HepG2 (cell line): ENCODE results near the gene TMEM81. TPM values are rescaled to one million over a fixed set of nuclear protein-coding genes. Genes with fewer than 3 reads are reported as not detected.

Source experiments
- FOXA3 ChIP-seq: IDR thresholded peaks from 2 replicates; pipeline ENCODE4 v1.6.1; 2016; ENCODE audit warnings: missing genetic modification reagents, missing compliant biosample characterization
- HDAC1 ChIP-seq: sonication (generic); formaldehyde crosslinking; IDR thresholded peaks from 2 replicates; pipeline ENCODE4 v1.5.1; 2020; ENCODE audit warnings: mild to moderate bottlenecking, missing genetic modification reagents
- NFYB ChIP-seq: sonication (generic); formaldehyde crosslinking; IDR thresholded peaks from 2 replicates; pipeline ENCODE4 v1.4.0; 2020; ENCODE audit warnings: missing genetic modification reagents
- TBX2 ChIP-seq: sonication (generic); formaldehyde crosslinking; IDR thresholded peaks from 2 replicates; pipeline ENCODE4 v1.5.0; 2020; ENCODE audit warnings: missing genetic modification reagents, mild to moderate bottlenecking, borderline replicate concordance
- ZMAT3 ChIP-seq: sonication (generic); formaldehyde crosslinking; conservative IDR thresholded peaks from 2 replicates; pipeline ENCODE4 v1.7.0; 2021; ENCODE audit warnings: missing genetic modification reagents
- ZNF547 ChIP-seq: sonication (generic); formaldehyde crosslinking; IDR thresholded peaks from 2 replicates; pipeline ENCODE4 v1.5.1; 2020; ENCODE audit warnings: mild to moderate bottlenecking, missing genetic modification reagents
- polyA plus RNA-seq, 8 experiments: library from polyadenylated mRNA; depleted of rRNA in 3 of 8; stranded (reverse) in 7 of 8; unstranded in 1 of 8; fragments of >200 nt; fragmentation: Illumina TruSeq in 4 of 8; extraction: Trizol in 4 of 8; gene quantifications; 2 replicates each; pipeline versions ENCODE4 v1.2.1 to v1.2.3, GENCODE V29; 2011 to 2016; ENCODE audit warnings: low read depth in 4 of 8, missing spikeins in 1 of 8, mixed read lengths in 1 of 8; ENCODE audit not compliant: insufficient read depth in 1 of 8
- total RNA-seq, 5 experiments: library from RNA; depleted of rRNA; stranded (reverse); fragments of >200 nt; fragmentation: Illumina TruSeq; extraction: Trizol; gene quantifications; 2 replicates each; pipeline ENCODE4 v1.2.3, GENCODE V29; 2016; ENCODE audit warnings: low read depth in 1 of 5
- TF ChIP-seq, protein P1 (sequence below): sonication (generic); formaldehyde crosslinking; IDR thresholded peaks from 2 replicates; pipeline ENCODE4 v1.5.0; 2020; ENCODE audit warnings: missing genetic modification reagents, mild to moderate bottlenecking, borderline replicate concordance
- TF ChIP-seq, protein P2 (sequence below): IDR thresholded peaks from 2 replicates; pipeline ENCODE4 v1.6.1; 2016; ENCODE audit warnings: low read depth, control low read depth
- TF ChIP-seq, protein P3 (sequence below), 2 experiments: fragments of 450-650 bp in 1 of 2; sonication (generic) in 1 of 2; formaldehyde crosslinking in 1 of 2; IDR thresholded peaks; 2 replicates each; pipeline versions ENCODE4 v1.6.1 to v1.8.0; 2016 to 2022; ENCODE audit warnings: antibody characterized with exemption in 1 of 2, mild to moderate bottlenecking in 1 of 2, missing genetic modification reagents in 1 of 2
- TF ChIP-seq, protein P4 (sequence below): sonication (generic); formaldehyde crosslinking; IDR thresholded peaks from 2 replicates; pipeline ENCODE4 v1.4.0; 2020; ENCODE audit warnings: mild to moderate bottlenecking, missing genetic modification reagents
- TF ChIP-seq, protein P5 (sequence below): sonication (generic); formaldehyde crosslinking; IDR thresholded peaks from 2 replicates; pipeline ENCODE4 v1.4.0; 2020; ENCODE audit warnings: missing genetic modification reagents

TMEM81 gene
- total and polyA plus RNA-seq, 2 of the 13 experiments (the other 11 are each of a cell fraction or from before 2014, with no cell fraction given): 1.1 TPM

DNA sequence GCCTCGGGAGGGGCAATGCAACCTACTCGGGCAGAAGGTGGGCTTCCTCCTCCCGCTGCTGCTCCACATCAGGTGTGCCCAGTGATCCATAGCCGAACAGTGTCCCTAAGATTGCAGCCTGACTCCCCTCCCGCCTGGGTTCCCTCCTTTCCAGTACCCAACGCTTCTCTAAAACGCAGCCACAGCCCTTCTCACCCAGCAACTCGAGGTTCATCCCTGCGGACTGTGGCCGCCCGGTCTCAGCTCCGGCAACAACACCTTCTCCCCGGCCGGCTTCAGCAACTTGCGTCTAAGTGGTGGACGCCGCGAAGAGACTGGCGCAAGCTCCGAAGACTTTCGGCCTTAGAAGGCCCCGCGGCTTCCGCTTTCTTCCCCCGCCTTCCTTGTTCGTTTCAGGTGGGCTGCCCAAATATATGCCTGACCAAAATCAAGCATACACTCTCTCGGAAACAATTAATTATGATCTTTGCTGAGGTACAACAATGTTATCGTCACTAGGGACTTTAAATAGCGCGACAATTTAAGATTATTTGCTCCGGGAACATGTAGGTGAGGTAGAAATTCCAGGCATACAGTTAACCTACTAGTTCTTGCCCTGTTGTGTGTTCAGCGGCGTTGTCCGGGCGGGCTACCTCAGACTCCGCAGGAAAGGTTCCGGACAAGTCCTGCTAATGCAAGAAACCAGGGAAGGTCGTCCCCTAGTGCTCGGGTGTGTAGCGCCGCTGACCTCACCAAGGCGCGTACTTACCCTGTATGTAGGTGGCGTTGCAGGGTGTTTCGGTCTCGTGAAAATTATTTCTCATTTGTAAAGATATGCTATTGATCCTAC, 37.6 kb upstream of the TMEM81 start, which contains the start of gene RBBP5 (continued):
- TF ChIP-seq FOXA3 (peak; percentile 78; the same call in 1 of the 2 replicates), NFYB (CRISPR knock-in tag) (0 out of 2 replicates have a peak, but pooled peaks have one; percentile 35), TBX2 (CRISPR knock-in tag) (peak; percentile 67; the same call in 1 of the 2 replicates), ZNF547 (CRISPR knock-in tag) (no peak; the same call in 1 of the 2 replicates), HDAC1 (peak; percentile 92), ZMAT3 (CRISPR knock-in tag) (peak; percentile 94)
- TF ChIP-seq, protein P1, sequence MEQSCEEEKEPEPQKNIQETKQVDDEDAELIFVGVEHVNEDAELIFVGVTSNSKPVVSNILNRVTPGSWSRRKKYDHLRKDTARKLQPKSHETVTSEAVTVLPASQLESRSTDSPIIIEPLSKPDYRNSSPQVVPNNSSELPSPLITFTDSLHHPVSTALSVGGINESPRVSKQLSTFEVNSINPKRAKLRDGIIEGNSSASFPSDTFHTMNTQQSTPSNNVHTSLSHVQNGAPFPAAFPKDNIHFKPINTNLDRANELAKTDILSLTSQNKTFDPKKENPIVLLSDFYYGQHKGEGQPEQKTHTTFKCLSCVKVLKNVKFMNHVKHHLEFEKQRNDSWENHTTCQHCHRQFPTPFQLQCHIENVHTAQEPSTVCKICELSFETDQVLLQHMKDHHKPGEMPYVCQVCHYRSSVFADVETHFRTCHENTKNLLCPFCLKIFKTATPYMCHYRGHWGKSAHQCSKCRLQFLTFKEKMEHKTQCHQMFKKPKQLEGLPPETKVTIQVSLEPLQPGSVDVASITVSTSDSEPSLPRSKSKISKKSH (CRISPR knock-in tag): peak; percentile 87; the same call in 1 of the 2 replicates
- TF ChIP-seq, protein P2, sequence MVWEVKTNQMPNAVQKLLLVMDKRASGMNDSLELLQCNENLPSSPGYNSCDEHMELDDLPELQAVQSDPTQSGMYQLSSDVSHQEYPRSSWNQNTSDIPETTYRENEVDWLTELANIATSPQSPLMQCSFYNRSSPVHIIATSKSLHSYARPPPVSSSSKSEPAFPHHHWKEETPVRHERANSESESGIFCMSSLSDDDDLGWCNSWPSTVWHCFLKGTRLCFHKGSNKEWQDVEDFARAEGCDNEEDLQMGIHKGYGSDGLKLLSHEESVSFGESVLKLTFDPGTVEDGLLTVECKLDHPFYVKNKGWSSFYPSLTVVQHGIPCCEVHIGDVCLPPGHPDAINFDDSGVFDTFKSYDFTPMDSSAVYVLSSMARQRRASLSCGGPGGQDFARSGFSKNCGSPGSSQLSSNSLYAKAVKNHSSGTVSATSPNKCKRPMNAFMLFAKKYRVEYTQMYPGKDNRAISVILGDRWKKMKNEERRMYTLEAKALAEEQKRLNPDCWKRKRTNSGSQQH (CRISPR knock-in tag): peak; percentile 90; the same call in 1 of the 2 replicates
- TF ChIP-seq, protein P3, sequence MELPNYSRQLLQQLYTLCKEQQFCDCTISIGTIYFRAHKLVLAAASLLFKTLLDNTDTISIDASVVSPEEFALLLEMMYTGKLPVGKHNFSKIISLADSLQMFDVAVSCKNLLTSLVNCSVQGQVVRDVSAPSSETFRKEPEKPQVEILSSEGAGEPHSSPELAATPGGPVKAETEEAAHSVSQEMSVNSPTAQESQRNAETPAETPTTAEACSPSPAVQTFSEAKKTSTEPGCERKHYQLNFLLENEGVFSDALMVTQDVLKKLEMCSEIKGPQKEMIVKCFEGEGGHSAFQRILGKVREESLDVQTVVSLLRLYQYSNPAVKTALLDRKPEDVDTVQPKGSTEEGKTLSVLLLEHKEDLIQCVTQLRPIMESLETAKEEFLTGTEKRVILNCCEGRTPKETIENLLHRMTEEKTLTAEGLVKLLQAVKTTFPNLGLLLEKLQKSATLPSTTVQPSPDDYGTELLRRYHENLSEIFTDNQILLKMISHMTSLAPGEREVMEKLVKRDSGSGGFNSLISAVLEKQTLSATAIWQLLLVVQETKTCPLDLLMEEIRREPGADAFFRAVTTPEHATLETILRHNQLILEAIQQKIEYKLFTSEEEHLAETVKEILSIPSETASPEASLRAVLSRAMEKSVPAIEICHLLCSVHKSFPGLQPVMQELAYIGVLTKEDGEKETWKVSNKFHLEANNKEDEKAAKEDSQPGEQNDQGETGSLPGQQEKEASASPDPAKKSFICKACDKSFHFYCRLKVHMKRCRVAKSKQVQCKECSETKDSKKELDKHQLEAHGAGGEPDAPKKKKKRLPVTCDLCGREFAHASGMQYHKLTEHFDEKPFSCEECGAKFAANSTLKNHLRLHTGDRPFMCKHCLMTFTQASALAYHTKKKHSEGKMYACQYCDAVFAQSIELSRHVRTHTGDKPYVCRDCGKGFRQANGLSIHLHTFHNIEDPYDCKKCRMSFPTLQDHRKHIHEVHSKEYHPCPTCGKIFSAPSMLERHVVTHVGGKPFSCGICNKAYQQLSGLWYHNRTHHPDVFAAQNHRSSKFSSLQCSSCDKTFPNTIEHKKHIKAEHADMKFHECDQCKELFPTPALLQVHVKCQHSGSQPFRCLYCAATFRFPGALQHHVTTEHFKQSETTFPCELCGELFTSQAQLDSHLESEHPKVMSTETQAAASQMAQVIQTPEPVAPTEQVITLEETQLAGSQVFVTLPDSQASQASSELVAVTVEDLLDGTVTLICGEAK (IDR thresholded peaks at IDR 0.05): peak; percentile 76
- TF ChIP-seq, protein P3 (CRISPR knock-in tag; IDR thresholded peaks at IDR 0.05): peak; percentile 89
- TF ChIP-seq, protein P4, sequence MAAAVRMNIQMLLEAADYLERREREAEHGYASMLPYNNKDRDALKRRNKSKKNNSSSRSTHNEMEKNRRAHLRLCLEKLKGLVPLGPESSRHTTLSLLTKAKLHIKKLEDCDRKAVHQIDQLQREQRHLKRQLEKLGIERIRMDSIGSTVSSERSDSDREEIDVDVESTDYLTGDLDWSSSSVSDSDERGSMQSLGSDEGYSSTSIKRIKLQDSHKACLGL (CRISPR knock-in tag): no peak
- TF ChIP-seq, protein P5, sequence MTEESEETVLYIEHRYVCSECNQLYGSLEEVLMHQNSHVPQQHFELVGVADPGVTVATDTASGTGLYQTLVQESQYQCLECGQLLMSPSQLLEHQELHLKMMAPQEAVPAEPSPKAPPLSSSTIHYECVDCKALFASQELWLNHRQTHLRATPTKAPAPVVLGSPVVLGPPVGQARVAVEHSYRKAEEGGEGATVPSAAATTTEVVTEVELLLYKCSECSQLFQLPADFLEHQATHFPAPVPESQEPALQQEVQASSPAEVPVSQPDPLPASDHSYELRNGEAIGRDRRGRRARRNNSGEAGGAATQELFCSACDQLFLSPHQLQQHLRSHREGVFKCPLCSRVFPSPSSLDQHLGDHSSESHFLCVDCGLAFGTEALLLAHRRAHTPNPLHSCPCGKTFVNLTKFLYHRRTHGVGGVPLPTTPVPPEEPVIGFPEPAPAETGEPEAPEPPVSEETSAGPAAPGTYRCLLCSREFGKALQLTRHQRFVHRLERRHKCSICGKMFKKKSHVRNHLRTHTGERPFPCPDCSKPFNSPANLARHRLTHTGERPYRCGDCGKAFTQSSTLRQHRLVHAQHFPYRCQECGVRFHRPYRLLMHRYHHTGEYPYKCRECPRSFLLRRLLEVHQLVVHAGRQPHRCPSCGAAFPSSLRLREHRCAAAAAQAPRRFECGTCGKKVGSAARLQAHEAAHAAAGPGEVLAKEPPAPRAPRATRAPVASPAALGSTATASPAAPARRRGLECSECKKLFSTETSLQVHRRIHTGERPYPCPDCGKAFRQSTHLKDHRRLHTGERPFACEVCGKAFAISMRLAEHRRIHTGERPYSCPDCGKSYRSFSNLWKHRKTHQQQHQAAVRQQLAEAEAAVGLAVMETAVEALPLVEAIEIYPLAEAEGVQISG (CRISPR knock-in tag): peak; percentile 97
